Bronchial smooth muscle cell (primary cell): ENCODE results near the gene FBLIM1. TPM values are rescaled to one million over a fixed set of nuclear protein-coding genes. Genes with fewer than 3 reads are reported as not detected.

Source experiments
- total RNA-seq: library from RNA; depleted of rRNA; stranded (reverse); fragments of >200 nt; gene quantifications from 2 replicates; pipeline ENCODE4 v1.2.1, GENCODE V29; 2014

Gene FBLIM1
- total RNA-seq = 10.7 and 11.8 TPM in 2 replicates

DNA sequence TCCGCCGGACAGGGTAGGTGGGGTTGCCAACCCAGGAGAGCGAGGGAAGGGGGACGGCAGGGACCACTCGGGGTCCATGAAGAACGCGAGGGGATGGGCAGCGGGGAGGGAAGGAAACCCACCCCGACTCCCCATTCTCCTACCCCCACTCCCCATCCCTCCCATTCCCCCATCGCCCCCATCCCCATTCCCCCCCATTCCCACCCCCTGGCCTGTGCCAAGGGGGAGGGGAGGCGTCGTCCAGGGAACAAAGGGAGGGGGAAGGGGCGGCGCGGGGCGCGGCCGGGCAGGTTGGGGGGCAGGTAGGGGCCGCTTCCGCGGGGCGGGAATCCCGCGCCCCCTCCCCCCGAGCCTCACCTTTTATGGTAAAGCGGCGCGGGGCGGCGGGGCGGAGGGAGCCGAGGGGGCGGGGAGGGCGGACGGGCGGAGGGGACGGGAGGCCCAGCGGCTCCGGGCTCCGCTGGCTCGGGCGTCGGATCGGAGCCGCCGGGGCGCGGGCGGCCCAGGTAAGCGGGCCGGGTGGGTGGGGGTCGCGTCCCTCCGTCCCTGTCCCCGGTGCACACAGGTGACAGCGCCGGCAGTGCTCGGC lies at the start of gene FBLIM1:
FBLIM1 (plus strand) TSS at position 453 of the 589 bp plus-strand sequence. CDS start 6,189 bp downstream, outside the sequence.

DNA sequence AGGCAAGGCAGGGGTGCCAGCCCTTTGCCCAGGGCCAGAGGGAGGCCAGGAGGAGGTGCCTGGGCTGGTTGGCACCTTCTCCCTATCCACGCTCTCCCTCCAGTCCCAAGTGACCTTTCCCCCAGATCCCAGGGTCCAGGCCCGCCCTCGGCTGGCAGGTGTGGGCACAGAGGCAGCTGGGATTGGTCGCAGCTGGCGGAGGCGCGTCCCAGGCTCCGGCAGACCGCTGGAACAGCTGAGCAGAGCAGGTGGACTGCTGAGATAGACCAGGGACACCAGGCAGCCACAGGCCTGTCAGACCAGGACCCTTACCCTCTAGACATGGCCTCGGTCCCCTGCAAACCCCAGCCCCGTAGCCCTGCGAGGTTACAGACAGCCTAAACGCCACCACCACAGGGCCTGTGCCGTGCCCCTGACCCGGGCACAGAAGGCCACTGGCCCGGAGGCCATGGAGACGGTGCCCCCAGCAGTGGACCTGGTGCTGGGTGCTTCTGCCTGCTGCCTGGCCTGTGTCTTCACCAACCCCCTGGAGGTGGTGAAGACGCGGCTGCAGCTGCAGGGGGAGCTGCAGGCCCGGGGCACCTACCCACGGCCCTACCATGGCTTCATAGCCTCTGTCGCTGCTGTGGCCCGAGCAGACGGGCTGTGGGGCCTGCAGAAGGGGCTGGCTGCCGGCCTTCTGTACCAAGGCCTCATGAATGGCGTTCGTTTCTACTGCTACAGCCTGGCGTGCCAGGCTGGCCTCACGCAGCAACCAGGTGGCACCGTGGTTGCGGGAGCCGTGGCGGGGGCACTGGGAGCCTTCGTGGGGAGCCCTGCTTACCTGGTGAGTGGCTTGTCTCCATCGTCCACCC lies 22.3 kb upstream of the FBLIM1 start, which contains the start of gene SLC25A34:
SLC25A34 (plus strand) TSS at position 221 of the 854 bp plus-strand sequence; CDS start at position 449, 228 bp downstream.

GRCh38 chr1:15742339-15742801 lies 16.2 kb upstream of the FBLIM1 start, which contains the start of gene TMEM82:
TMEM82 (plus strand) TSS chr1:15742499; CDS start chr1:15742560, 61 bp downstream.

GRCh38 chr1:15807549-15807948 lies 49.0 kb downstream of the FBLIM1 start, which contains the start of gene UQCRHL:
UQCRHL (minus strand) TSS chr1:15807649; CDS start chr1:15807649, 0 bp downstream.

Other genes starting within 250 kb of the FBLIM1 start
- 5.4 and 6.3 TPM in 2 replicates for gene CASP9, start 234.6 kb upstream of the FBLIM1 start, total RNA-seq
- 7.9 and 8.4 TPM in 2 replicates for gene DNAJC16, start 231.9 kb upstream of the FBLIM1 start, total RNA-seq
- gene AGMAT, start 173.7 kb upstream of the FBLIM1 start, total RNA-seq = 0.26 and 0.79 TPM in 2 replicates
- 8.0 and 9.1 TPM in 2 replicates for gene DDI2, start 141.3 kb upstream of the FBLIM1 start, total RNA-seq
- gene PLEKHM2, start 74.5 kb upstream of the FBLIM1 start, total RNA-seq = 67.1 and 90.9 TPM in 2 replicates
- 0.16 and 0.52 TPM in 2 replicates for gene SLC25A34, start 22.5 kb upstream of the FBLIM1 start, total RNA-seq
- gene TMEM82, start 16.3 kb upstream of the FBLIM1 start, total RNA-seq = not detected in 2 replicates
- 14.8 and 15.3 TPM in 2 replicates for gene UQCRHL, start 48.9 kb downstream of the FBLIM1 start, total RNA-seq
- gene SPEN, start 88.9 kb downstream of the FBLIM1 start, total RNA-seq = 6.8 and 8.6 TPM in 2 replicates
- gene ZBTB17, start 217.3 kb downstream of the FBLIM1 start, total RNA-seq = 46.2 and 69.1 TPM in 2 replicates
- gene SRARP, start 245.4 kb downstream of the FBLIM1 start, total RNA-seq = not detected in 2 replicates